ENCODE data around the gene ENTREP3. TPM values are rescaled to one million over a fixed set of nuclear protein-coding genes. Genes with fewer than 3 reads are reported as not detected.
"Not testable (repeated sequence)": the region's sequence is repeated elsewhere in the genome, so short reads cannot be mapped to it uniquely, and the experiment has no call there.

The ENTREP3 gene
- total RNA-seq, 1 experiment from 2014 or later: 12.6 TPM

DNA sequence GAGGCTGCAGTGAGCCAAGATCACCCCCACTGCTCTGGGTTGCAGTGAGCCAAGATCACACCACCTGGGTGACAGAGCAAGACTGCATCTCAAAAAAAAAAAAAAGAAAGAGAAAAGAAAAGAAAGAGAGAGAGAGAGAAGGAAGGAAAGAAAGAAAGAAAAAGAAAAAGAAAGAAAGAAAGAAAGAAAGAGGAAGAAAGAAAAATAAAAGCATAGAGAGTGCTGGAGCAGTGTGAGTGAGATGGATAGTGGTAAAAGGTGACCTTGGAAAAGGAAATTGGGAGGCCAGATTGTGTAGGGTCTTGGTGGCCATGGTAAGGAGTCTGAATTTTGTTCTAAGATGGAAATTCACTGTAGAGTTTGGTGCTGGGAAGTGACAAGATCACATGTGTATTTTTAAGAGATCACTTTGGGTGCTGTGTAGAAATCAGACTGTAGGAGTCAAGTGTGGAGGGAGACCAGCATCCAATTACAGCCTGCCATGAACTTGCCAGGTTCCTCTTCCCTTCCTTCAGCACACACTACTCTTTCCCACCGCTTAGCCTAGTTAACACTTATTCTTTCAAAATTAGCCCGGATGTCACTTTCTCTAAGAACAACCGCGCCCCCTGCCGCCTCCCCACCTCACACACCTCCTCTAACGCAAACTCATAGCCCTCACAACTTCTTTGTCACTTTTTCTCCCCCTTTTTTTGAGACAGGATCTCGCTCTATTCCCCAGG, 28.9 kb downstream of the ENTREP3 start:
- peak; percentile 77 for DNase-seq (ENCODE audit: low spot score)

DNA sequence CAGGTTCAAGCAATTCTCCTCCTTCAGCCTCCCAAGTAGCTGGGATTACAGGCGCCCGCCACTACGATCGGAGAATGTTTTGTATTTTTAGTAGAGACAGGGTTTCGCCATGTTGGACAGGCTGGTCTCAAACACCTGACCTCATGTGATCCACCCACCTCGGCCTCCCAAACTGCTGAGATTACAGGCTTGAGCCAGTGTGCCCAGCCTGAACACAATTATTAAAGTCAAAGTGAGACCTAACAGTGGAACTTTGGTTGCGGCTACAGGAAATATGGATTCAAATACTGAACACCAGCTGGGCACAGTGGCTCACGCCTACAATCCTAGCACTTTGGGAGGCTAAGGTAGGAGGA, 29.9 kb downstream of the ENTREP3 start:
- DNase-seq (ENCODE audit: low spot score): not testable (repeated sequence)

- no peak for DNase-seq (ENCODE audit: low spot score)
Measured at GRCh38 chr1:155223047-155223446, 32.2 kb downstream of the ENTREP3 start.

DNA sequence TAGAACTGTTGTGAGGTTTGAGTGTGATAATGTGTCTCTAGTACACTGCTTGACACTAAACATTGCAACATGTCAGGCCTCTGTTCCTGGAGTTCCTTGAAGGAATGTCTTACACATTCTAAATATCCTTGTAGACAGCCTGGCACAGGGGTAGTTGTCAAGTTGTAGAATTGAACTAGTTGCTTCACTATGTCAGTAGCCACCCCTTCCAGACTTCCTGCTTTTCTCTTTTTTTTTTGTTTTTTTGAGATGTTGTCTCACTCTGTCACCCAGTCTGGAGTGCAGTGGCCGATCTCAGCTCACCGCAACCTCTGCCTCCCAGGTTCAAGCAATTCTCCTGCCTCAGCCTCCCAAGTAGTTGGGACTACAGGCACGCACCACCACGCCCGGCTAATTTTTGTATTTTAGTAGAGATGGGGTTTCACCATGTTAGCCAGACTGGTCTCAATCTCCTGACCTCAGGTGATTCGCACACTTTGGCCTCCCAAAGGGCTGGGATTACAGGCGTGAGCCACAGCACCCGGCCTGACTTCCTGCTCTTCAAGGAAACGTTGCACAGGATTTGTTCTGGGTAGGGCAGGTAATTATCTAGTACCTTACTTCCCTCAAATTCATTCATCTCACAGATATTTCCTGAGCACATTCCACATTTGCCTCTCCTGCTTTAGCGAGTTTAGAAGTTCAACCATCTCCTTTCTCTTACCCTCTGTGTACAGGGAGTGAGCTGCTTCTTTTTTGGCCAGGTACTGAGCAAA, 34.9 kb downstream of the ENTREP3 start:
- DNase-seq (ENCODE audit: low spot score): not testable (repeated sequence)

- DNase-seq (ENCODE audit: low spot score): no peak
Measured at GRCh38 chr1:155219592-155220031, 35.7 kb downstream of the ENTREP3 start.

DNA sequence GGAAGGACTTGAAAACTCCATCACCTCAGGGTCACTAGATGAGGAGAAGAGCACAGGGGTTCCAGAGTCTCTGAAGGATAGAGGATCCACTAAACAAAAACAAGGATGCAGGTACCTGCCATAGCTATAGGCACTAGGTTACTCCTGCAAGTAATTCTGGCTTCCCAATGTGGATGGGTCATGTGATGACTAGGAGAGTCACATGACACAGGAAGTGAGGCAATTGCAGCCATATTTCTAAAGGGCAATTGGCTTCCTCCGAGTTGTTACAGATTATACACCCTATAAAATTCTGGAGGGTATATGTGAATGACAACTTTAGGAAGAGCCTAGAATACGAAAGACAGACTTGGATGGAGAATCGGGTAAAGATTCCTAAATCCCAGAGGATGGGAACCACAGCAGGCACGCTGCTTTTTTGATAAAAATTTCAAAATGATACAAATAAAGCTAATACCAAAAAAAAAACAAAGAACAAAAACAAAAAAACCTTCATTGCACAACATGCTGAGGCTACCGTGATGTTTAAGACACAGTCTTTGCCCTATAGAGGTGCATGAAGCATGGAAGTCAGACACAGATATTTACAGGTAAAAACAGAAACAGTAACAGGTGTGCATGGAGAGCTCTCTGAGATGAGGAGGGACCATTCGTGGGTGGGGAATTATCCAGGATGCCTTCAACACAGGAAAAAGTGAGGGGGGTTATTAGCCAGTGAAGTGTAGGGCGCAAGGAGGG, 36.3 kb downstream of the ENTREP3 start:
- peak; percentile 37 for DNase-seq (ENCODE audit: low spot score)

- DNase-seq (ENCODE audit: low spot score): not testable (repeated sequence)
Measured at GRCh38 chr1:155214702-155215101, 40.6 kb downstream of the ENTREP3 start.

DNA sequence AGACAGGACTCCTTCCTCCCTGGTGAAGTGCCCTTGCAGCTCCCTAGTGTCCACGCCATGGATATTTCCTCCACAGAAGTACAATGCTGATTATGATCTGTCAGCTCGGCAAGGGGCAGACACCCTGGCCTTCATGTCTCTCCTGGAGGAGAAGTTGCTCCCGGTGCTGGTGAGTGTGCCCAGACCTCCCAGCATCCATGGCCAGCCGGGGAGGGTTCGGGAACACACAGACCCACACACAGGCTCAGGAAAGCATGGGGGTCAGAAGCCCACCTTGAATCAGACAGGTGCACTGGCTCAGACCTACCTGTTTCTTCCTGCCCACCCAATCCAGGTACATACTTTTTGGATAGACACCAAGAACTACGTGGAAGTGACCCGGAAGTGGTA, 43.2 kb downstream of the ENTREP3 start:
- DNase-seq (ENCODE audit: low spot score): not testable (repeated sequence)

- not testable (repeated sequence) for DNase-seq (ENCODE audit: low spot score)
Measured at GRCh38 chr1:155211381-155212050, 43.8 kb downstream of the ENTREP3 start.

- DNase-seq (ENCODE audit: low spot score): no peak
Measured at GRCh38 chr1:155210314-155211104, 44.8 kb downstream of the ENTREP3 start.

- DNase-seq (ENCODE audit: low spot score): no peak
Measured at GRCh38 chr1:155209312-155209721, 46.0 kb downstream of the ENTREP3 start.

- DNase-seq (ENCODE audit: low spot score): peak; percentile 83
Measured at GRCh38 chr1:155208541-155209311, 46.6 kb downstream of the ENTREP3 start, which contains the start of gene MTX1. Gene MTX1, plus strand, starts transcription at chr1:155208695. Its CDS starts 110 bp downstream, at chr1:155208805.

- no peak for DNase-seq (ENCODE audit: low spot score)
Measured at GRCh38 chr1:155207806-155208540, 47.3 kb downstream of the ENTREP3 start, which contains the start of gene THBS3. Gene THBS3, minus strand, starts transcription at chr1:155207897. Its CDS starts 21 bp downstream, at chr1:155207876.

DNA sequence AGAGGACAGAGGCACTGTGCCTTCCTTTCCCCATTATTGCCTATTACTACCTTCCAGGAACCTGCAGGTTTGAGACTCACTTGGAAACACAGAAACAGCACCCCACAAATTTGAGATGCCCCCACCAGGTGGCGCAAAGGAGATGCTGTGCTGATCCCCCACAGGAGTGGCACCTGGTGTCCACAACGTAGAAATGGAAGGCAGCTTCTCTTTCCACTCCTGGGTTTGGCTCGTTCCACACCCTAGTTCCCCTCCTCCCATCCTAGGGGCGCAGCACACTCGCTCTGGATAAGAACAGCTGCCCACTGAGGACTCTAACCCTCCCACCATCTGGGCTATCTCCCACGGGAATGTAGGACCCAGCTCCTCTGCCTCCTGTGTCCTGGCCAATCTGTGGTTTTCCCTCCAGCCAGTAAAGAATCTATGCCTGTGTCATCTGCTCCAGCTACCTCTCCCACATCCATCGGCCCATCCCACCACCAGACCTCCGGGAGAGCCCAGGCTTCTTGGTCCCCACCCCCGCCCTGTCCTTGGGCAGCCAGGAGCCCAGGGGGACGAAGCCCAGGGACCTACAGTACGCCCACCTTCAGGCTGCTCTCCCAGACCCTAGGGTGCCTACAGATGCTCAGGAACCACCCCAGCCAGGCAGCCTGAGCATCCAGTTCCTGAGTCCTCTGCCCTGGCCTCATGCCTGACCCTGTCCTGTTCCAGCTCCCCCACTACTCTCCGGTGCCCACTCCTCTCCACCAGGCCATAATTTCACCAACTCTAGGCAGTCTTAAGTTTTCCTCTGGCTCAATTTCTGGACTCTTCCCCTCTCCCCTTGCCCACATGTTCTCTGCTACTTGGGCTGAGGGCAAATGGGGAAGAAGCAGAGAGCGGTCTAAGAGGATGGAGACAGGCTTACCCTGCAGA, 48.1 kb downstream of the ENTREP3 start:
- DNase-seq (ENCODE audit: low spot score): peak; percentile 94

- no peak for DNase-seq (ENCODE audit: low spot score)
Measured at GRCh38 chr1:155205969-155206593, 49.2 kb downstream of the ENTREP3 start.

DNA sequence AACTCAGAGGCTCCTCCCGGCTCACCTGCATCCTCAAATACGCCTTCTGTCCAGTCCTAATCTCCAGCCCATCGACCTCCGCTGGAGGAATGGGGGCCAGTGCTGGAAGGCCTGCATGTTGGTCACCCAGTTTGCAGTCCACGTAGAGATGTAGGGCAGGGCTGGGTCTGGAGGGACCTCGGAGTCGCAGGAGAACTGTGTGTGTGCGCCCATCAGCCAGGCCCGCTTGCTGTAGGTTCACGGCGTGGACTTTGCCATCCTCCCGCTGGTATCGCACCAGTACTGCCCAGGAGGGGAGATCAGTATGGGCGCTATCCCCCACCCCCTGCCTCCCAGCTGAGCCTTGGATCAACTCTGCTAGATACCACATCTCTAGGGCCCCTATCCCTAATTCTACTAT, 50.2 kb downstream of the ENTREP3 start:
- DNase-seq (ENCODE audit: low spot score): no peak

DNA sequence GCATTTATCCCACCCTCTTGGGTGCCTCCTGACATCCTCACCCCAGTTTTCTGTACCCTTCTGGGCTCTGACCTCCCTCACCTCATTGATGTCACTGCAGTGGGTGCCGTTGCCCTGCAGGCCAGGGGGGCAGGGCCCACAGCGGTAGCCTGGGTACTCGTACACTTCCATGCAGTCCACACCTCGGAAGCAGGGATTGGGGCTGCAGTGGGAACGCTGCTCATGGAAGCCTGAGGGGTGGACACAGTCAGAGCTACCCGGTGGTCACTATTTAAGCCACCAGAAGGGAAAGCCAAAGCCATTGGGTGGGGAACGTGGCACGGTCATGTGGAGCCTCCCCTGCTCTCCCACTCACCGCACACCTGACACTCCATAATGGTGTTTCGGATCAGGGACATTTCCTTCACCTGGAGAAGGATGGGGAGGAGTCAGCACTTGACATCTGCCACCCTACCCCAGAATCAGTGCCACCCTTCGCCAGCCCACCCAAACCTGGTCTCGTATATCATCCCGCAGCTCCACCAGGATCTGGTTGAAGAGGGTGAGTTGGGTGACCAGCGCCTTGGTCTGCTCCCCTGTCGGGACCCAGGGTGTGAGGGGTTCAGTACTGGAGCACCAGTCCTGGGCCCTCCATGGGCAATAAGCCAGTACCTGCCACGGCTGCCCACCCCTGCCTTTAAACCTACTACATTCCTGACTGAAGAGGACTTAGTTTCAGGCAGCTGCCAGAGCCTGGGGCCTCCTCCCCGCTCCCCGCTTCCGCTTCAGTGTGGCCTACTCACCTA, 52.4 kb downstream of the ENTREP3 start:
- DNase-seq (ENCODE audit: low spot score): no peak

Data from HT-29 (cell line).